ENCODE data around the gene DEFB124.
"Not testable (repeated sequence)": the region's sequence is repeated elsewhere in the genome, so short reads cannot be mapped to it uniquely, and the experiment has no call there.

DEFB124 gene, protein sequence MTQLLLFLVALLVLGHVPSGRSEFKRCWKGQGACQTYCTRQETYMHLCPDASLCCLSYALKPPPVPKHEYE
- 0 reads per million in 4 donors for total RNA-seq

DNA sequence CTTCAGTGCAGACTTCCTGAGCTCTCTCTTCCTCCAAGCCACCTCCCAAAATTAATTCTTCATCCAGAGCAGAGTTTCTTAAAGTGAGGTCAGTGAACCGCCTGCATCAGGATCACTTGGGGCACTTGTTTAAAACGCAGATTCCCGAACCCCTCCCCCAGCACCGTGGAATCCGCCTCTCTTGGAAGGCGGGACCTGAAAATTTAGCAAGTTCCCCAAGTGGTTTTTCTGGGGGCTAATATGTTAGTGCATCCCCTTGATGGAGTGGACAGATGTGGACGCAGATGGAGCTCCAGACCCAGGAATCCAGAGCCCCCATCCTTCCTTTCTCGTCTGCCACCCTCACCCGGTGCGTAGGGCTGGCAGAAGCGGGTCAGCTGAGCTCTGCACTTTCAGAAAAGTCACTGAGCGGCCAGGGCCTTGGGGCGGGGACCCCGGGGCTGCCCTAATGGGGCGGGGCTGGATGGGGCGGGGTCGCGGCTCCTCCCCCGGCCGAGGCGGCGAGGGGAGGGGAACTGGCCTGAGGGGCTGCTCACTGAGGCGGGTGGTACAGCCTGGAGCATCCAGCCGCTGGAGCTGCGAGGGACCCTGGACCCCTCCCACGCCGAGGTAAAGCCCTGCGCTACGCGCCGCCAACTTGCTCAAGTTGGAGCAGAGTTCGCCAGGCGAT lies at the start of gene DEFB124, which contains the start of gene REM1:
Gene DEFB124, minus strand, starts transcription at position 370 of the 670 bp plus-strand sequence. CDS start 2,114 bp downstream, outside the sequence.
Gene REM1, plus strand, starts transcription at position 531 of the 670 bp plus-strand sequence. CDS start 1,158 bp downstream, outside the sequence.
- no peak for DNase-seq

DNA sequence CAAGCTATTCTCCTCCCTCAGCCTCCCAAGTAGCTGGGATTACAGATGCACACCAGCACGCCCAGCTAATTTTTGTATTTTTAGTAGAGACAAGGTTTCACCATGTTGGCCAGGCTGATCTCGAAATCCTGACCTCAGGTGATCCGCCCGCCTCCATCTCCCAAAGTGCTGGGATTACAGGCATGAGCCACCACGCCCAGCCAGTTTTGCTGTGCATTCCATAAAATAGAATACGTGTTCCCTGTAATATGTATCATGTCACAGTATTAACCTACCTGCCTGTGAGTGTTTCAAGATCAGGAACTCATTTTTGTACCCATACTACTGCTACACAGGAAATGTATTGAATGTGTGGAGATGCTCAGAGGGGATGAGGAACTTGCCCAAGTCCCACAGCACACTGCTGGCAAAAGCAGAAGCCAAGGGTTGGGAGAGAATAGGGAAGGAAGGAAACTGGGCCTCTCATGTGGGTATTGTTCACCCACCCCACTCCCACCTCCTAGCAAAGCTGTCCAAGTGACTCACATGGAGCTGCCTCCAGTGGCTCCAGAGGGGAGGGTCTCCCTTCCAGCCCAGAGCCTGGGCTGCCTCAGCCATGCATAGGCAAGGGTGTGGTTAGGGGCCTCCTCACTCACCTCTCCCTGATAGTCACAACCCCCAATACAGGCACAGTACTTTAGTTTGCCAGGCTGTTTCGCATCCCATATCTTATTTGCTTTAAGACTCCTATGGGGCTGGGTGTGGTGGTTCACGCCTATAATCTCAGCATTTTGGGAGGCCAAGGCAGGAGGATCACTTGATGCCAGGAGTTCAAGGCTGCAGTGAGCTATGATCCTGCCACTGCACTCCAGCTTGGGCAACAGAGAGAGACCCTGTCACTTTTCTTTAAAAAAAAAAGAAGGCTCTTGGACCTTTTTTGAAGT lies 48.7 kb upstream of the DEFB124 start:
- no peak for DNase-seq

DNA sequence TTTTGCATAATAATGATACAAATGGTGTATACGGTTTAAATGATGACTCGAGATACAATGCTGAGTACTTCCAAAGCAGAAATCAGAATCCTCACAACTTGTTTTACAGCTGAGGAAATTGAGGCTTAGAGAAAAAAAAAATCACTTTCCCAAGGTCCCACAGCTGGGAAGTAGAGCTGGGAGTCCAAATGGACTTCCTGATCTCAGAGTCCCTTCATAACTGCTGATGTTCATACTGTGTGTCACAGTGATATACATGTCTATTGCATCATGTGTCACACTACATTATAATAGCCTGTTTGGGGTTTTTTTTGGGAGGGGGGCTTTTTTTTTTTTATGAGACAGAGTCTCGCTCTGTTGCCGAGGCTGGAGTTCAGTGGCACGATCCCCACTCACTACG lies 47.8 kb upstream of the DEFB124 start:
- DNase-seq, result no peak

DNA sequence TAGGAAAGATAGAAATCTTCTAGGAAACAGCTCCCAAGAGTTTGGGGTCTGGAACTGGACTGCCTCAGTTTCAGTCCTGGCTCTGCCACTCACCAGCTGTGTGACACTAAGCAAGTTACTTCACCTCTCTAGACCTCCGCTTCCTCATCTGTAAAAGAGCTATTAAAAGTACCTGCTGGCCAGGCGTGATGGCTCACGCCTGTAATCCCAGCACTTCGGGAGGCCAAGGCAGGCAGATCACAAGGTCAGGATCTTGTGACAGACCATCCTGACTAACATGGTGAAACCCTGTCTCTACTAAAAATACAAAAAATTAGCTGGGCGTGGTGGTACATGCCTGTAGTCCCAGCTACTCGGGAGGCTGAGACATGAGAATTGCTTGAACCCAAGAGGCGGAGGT lies 46.3 kb upstream of the DEFB124 start:
- not testable (repeated sequence) for DNase-seq

DNA sequence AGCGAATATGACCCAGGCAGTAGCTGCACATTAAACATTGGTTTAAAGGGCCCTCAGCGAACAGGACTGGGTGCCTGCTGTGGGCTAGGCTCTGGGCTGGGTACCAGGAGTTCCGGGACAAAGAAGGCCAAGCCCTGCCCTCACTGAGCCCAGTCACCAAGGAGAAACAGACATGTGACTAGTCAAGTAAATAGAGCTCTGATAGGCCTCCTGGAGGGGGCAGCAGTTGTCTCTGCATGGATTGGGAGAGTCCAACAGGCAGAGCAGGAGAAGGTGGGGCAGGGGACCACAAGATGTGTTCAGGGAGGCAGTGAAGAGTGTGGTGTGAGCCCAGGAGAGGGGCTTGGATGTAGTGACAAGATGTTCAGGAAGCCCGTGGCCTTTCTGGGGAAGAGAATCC lies 42.4 kb upstream of the DEFB124 start:
- no peak for DNase-seq

DNA sequence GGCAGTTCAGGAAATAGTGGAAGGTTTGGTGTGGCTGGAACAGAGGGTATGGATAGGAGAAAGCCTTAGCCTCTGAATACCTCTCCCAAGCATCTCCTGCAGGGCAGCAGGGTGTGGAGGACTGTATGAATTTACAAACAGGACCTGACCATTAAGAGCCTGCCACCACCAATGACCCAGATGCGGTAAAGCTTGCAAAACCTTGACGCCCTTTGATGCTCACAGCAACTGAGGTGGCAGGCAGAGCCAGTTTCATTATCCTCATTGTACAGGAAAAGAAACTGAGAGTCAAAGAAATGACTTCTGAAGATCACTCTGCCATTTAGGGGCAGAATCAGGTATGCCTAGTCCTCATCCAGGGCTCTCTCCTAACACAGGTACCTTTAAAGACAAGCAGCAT lies 41.7 kb upstream of the DEFB124 start:
- peak in 1 of 5 donors; percentile 61 for DNase-seq

DNA sequence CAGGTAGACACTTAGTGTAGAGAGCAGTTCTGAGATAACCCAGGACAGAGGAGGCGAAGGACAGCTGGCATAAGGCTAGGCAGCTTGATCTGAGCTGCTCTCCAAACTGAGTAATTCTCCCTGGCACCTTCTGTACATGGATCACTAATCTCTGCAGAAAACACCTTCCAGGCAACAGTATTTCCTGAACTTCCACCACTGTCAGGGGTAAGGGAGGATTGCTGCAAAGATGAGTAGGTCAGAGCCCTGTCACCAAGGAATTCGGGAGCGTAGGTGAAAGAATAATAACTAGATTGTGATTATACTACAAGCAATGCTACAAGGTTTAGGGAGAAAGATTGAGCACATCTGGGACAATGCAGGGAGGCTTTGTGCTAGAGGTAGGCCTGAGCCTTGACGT lies 41.2 kb upstream of the DEFB124 start:
- no peak for DNase-seq

DNA sequence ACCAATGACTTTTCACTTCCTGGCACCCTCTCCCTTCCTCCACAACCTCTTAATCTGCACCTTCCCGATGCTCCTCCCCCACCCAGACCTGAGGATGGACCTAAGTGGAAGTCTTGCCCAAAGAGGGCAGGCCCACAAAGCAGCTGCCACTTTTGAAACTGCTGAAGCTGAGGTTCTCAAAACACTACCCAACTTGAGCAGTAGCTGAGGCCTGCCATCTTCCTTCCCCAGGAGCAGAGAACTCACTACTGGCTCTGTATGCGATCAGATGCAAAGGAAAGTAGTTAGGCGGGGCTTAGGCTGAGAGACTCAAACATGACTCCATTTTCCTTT lies 40.8 kb upstream of the DEFB124 start:
- peak in 1 of 5 donors; percentile 54 for DNase-seq

DNA sequence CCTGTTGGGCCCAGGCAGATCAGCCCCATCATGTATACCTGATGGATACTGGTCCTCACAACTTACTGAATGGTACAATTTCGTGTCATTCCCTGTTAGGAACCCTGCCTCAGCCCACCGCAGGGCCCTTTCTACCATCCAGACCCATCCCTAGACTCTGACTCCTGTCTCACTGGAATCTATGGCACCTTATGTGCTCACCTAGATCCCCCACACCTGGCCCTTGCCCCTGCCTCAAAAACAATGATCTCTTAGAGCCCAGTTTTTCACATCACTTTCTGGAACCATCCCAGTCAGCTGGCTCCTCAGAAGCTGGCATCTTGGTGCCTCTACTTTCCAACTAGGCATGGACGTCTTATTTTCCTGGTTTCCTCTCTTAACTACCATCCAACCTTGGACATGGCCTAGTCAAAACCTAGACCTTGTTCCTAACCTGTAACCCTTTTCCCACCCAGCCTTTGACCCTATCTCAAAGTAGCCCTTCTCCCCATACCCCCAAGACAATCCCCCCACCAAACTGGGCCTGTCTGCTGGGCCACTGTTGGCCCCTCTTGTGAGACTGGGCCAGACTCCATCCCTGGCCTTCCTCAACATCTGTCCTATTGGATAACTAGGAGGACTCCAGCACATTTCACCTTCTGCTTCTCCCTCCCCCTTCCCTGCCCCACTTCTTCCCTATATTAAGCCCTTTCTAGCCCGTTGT lies 40.3 kb upstream of the DEFB124 start:
- no peak for DNase-seq

DNA sequence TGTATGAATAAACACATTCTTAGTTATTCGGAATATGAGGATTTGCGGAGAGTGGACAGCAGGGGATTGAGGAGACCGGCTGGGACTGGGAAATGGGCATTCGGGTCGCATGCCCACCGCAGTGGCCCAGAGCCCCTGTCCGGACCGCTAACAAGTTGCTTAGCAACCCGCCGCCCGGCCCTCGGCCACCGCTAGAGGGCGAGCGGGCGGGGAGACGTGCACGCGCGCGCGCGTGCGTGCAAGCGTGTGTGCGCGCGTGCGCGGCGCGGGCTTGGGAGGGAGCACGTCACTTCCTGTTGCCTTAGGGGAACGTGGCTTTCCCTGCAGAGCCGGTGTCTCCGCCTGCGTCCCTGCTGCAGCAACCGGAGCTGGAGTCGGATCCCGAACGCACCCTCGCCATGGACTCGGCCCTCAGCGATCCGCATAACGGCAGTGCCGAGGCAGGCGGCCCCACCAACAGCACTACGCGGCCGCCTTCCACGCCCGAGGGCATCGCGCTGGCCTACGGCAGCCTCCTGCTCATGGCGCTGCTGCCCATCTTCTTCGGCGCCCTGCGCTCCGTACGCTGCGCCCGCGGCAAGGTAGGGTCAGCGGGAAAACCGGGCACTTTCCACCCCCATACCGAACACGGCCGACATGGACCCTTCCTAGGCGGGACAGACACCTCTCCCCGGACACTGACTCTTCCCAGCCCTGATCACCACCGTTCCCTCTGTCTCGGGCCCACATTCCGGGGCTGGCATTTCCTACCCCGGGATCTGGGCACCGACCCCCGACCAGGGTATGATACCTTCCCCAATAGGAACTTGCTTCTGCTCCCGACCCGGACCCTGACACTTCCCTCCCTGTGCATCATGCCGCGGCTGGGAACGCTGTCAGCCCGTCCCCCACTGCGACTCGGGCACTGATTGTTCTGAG lies 39.5 kb upstream of the DEFB124 start, which contains the start of gene HM13:
Gene HM13, plus strand, starts transcription at position 289 of the 918 bp plus-strand sequence. Its CDS starts 110 bp downstream, at position 399.
- peak; percentile 76 to 92 (median 86) for DNase-seq

DNA sequence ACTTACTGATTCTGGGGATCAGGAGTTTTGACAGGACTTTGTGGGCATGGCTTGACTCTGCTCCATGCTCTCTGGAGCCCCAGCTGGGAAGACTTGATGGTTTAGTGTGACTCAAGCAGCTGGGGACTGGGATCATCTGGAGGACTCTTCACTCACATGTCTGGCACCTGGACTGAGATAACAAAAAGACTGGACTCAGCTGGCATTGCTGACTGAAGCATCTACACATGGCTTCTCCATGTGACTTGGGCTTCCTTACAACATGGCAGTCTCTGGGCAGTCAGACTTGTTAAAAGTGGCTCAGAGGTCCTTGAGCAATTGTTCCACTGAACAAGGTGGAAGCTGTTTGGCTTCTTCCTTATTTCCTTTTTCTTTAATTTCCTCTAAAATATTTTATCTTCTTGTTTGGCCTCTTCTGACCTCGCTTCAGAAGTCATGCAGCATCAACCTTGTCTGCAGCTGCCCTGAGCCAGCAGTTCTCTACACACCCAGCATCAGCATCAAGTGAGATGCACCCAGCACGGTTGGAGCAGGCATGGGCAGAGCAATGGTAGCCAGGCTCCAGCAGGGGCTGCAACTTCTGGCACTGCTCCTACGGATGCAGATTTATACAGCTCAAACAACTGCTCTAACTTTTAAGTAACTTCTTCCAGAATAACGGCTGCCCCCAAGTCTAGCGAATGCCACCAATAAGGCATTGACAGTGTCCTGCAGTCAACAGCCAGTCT lies 33.8 kb upstream of the DEFB124 start:
- DNase-seq, result no peak

DNA sequence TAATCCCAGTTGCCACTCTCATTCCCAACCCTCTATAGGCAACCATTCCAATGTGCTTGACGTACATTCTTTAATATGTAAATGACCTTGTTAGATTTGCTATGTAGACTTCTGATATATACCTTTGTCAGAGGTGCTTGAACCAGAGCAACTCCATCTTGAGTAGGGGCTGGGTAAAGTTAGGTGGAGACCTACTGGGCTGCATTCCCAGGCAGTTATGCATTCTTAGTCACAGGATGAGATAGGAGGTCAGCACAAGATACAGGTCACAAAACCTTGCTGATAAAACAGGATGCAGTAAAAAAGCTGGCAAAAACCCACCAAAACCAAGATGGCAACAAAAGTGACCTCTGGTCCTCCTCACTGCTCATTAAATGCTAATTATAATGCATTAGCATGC lies 31.0 kb upstream of the DEFB124 start:
- no peak for DNase-seq

DNA sequence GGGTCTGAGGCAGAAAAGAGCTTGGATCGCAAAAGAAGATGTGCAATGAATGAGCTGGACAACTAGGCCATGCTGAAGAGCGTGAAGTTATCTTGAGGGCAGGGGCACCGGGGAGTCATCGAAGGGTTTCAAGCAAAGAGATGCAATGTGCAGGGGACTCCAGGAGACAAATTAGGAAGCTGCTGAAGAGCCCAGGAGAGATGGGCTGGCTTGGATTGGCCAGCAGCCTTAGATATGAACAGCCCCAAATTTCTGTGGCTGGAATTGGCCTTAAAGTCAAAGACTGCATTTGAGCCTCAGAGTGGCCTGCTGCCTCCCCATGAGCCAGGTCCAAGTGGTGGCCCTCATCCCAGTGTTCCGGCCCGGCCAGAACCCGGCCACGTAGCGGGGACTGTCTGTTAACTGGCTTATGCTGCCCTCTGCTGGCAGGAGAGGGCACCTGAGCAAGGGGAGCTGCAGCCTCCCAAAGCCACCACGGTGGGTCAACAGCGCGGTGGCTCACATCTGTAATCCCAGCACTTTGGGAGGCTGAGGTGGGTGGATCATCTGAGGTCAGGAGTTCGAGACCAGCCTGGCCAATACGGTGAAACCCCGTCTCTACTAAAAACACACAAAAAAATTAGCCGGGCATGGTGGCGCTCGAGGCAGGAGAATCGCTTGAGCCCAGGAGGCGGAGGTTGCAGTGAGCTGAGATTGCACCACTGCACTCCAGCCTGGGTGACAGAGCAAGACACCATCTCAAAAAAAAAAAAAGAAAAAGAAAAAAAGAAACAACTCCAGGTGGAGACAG lies 28.2 kb upstream of the DEFB124 start:
- peak; percentile 54 to 70 (median 64) for DNase-seq

DNA sequence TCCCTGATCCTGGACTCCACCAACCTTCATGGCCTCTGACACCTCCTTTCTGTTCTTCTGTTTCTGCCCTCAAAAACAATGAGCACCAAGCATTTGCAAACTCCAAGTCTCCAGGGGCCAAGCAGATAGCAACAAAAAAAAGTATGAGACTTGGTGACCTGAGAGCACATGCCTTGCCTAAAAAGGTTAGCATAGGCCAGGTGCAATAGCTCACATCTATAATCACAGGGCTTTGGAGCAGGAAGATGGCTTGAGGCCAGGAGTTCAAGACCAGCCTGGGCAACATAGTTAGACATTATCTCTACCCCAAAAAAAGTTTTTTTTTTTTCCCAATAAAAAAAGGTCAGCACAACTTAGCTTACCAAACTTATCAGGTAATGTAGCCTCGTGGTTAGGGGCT lies 25.6 kb upstream of the DEFB124 start:
- DNase-seq, result no peak

DNA sequence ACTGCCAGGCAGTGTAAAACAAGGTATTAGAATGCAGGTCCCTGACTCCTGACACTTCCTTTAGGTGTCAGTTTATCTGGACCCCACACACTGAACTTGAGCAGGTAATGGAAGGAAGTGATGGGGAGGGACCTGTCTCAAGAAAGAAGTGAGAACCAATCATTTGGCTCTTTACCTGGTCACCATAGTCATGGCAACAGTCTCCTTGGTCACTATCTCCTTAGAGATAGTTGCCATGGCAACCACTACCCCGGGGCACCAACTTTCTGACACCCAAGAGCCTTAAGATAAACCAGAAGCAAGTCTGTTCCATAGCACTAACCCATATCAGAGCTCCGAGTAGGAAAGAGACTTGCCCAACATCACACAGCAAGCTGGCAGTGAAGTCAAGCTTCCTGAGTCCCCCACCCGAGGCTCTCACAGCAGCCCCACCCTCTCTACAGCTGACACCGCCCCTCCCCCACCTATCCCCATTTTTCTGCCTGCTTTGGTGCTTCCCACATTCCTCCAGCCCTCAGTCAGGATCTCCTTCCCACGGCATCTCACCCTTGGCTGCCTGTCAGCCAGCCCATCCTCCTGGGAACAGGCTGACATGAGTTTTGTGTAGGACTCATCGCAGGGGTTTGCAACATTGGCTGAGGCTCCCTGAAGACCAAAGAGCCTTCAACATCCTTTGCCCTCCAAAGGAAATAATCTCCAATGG lies 23.1 kb upstream of the DEFB124 start:
- no peak for DNase-seq

DNA sequence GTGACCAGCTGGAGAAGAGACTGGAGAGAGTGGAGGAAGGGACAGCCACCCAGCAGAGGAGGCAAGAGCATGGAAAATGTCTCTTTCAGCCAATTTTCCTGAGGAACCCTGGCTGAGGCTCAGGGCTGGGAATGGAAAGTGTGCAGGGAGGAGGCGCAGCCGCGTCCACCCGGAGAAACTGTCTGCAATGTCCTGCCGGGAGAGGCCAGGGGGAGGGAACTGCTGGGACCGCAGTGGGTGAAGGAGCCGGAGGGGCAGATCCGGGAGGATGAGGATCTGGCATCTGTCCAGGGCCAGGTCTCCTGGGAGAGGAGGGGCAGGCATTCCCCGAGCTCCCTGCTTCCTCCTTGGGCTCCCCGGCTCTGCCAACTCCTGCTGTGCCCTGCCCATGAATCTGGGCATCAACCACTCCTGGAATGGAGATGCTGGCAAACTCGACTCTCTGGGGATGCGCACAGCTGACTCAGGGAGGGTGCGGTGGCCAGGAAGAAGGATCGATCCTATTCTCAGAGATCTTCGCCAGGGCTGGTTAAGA lies 21.9 kb upstream of the DEFB124 start:
- DNase-seq, result no peak

DNA sequence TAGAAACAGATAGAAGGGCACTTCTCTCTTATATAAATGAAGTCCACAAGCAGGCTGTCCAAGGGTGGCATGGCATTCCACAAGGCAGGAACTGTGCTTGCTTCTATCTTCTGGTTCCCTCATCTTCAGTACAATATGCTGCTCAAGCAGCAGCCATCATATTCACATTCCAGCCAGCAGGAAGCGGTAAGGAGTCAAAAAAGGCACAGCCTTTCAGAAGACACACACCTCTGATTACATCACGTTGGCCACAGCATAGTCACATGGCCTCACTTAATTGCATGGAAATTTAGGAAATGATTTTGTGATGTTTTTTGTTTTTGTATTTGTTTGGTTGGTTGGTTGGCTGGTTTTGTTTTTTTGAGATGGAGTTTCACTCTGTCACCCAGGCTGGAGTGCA lies 19.2 kb upstream of the DEFB124 start:
- DNase-seq, result no peak

DNA sequence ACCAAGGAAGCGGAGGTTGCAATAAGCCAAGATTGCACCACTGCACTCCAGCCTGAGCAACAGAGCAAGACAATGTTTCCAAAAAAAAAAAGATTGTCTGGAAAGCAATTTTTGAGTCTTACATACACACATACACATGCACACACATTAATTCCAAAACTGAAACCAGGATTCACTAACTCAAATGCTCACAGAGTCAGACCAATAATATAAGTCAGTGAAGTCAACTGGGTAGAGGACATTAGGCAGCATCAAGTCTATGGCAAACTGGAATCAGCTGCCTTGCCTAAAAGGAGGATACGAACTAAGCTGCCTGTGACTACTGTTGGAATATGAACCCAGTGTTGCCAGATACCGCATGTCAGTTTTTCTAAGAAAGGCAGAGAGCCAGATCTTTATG lies 15.8 kb upstream of the DEFB124 start:
- DNase-seq, result no peak

DNA sequence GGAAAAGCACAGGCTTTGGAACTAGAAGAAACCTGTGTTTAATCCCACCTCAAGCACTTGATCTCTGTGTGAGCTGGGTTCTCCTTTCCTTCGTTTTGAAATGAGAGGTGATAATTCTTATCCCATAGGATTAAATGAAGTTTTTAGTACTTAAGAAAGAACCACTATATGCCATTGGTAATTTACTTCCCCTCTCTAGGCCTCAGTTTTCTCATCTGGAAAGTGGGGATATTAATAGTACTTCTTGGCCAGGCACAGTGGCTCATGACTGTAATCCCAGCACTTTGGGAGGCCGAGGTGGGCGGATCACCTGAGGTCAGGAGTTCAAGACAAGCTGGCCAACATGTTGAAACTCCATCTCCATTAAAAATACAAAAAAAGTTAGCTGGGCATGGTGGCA lies 14.2 kb upstream of the DEFB124 start:
- no peak for DNase-seq
